Measurements from ENCODE around the gene DGAT2.

Gene DGAT2

GRCh38 chr11:75836417-75836816 lies 67.8 kb downstream of the DGAT2 start:
- no peak for DNase-seq

- no peak for DNase-seq
These were observed 71.3 kb downstream of the DGAT2 start for GRCh38 chr11:75839851-75840250.

DNA sequence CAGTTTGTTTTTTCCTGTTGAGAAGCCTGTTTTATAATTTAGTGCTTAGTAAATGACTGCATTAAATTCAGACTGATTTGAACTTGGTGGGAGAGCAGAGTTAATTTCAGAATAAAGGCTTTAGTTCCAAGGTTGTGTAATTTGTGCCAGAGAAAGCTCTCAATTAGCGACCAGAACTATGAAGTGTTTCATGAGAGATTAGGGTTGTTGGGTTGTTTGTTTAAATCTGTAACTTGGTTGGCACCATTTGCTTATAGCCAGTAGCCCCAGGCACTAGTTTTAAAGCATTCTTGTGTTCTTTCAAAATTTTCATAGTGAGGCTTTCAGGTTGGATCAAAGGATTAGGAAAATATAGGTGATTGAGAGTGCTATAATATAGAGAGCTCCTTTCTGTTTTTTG lies 71.9 kb downstream of the DGAT2 start:
- no peak for DNase-seq

DNA sequence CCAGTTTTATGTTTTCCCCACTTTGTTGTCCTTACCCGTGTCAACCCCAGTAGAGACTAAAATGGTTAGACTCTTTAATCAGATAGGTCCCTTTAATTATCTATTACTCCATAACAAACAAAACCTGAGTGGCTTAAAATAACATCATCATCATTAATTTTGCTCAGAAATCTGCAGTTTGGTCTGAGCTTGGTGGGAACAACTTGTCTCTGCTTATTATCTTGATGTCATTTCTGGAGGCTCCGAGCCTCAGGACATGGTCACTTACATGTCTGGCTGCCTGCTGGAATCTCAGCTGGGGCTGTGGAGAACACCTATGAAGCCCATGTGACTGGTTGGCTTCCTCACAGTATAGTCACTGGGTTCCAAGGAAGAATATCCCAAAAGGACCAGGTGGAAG lies 73.2 kb downstream of the DGAT2 start:
- DNase-seq = no peak

- no peak for DNase-seq
These were observed 76.7 kb downstream of the DGAT2 start for GRCh38 chr11:75845324-75845723.

- no peak for DNase-seq
These were observed 81.3 kb downstream of the DGAT2 start for GRCh38 chr11:75849894-75850293.

- DNase-seq = no peak
These were observed 82.2 kb downstream of the DGAT2 start for GRCh38 chr11:75850787-75851186.

Measured in activated naive CD4-positive, alpha-beta T cell treated with anti-CD3 and anti-CD28 coated beads, Interleukin-2, amount 50 U/mL, for 16 hours (primary cell).